GM12878 (cell line): ENCODE results near the gene DTX2.

Experiments
- ATF3 ChIP-seq: IDR thresholded peaks from 2 replicates; pipeline ENCODE4 v1.6.1; 2011; ENCODE audit warnings: low read depth, mild to moderate bottlenecking, low read length, moderate library complexity, borderline replicate concordance; ENCODE audit errors: extremely low read depth
- BRCA1 ChIP-seq: IDR thresholded peaks from 2 replicates; pipeline ENCODE4 v1.6.1; 2011; ENCODE audit warnings: low read depth, low read length, improper control_type of control experiment
- CBX5 ChIP-seq: sonication (generic); IDR thresholded peaks from 2 replicates; pipeline ENCODE4 v1.6.1; 2016; ENCODE audit warnings: low read depth, moderate library complexity, mild to moderate bottlenecking, inconsistent platforms
- CHD2 ChIP-seq: IDR thresholded peaks from 2 replicates; pipeline ENCODE4 v1.6.1; 2011; ENCODE audit warnings: low read depth, low read length, improper control_type of control experiment, borderline replicate concordance
- CTCF ChIP-seq, 3 experiments: IDR thresholded peaks in 2 of 3; conservative IDR thresholded peaks in 1 of 3; 2 replicates each; pipeline ENCODE4 v1.5.1; 2011; ENCODE audit warnings: low read depth in 3 of 3, low read length in 3 of 3, mild to moderate bottlenecking in 3 of 3, control low read depth in 2 of 3, moderate library complexity in 2 of 3, inconsistent platforms in 1 of 3, mixed read lengths in 1 of 3; ENCODE audit not compliant: control insufficient read depth in 2 of 3, insufficient read depth in 1 of 3; ENCODE audit errors: extremely low read depth in 1 of 3
- EZH2 ChIP-seq: IDR thresholded peaks from 2 replicates; pipeline ENCODE4 v1.6.1; 2012; ENCODE audit warnings: low read depth, mild to moderate bottlenecking, control low read depth, inconsistent platforms, low read length, borderline replicate concordance; ENCODE audit not compliant: control insufficient read depth
- FOS ChIP-seq: IDR thresholded peaks from 3 replicates; pipeline ENCODE4 v1.6.1; 2011; ENCODE audit warnings: borderline replicate concordance; ENCODE audit not compliant: insufficient read length; ENCODE audit errors: extremely low read depth
- POLR2AphosphoS5 ChIP-seq: IDR thresholded peaks from 2 replicates; pipeline ENCODE4 v1.6.1; 2011; ENCODE audit warnings: mild to moderate bottlenecking, low read length, inconsistent platforms
- SREBF1 ChIP-seq: IDR thresholded peaks from 2 replicates; pipeline ENCODE4 v1.6.1; 2012; ENCODE audit warnings: mild to moderate bottlenecking, low read length
- TAF1 ChIP-seq: IDR thresholded peaks from 2 replicates; pipeline ENCODE4 v1.6.1; 2011; ENCODE audit warnings: mild to moderate bottlenecking, low read depth, low read length, borderline replicate concordance

- no peak for TF ChIP-seq CTCF (IDR thresholded peaks at IDR 0.05 in 2 of 3, conservative IDR thresholded peaks at IDR 0.05 in 1 of 3; ENCODE audit: control insufficient read depth in 2 of 3, extremely low read depth in 1 of 3, insufficient read depth in 1 of 3, low read depth in 3 of 3, low read length in 3 of 3)
- TF ChIP-seq EZH2, result no peak
- TF ChIP-seq TAF1, result no peak
- TF ChIP-seq SREBF1, result no peak
- no peak for TF ChIP-seq CHD2
- TF ChIP-seq FOS, result no peak
- no peak for TF ChIP-seq POLR2AphosphoS5
- no peak for TF ChIP-seq BRCA1
- no peak for TF ChIP-seq CBX5
- no peak for TF ChIP-seq ATF3
These were observed 36.4 kb upstream of the DTX2 start for GRCh38 chr7:76425156-76425555.
